HepG2 (cell line): ENCODE measurements around the gene RPL31. TPM values are rescaled to one million over a fixed set of nuclear protein-coding genes. Genes with fewer than 3 reads are reported as not detected.

Experiments
- ATF1 ChIP-seq: IDR thresholded peaks from 2 replicates; pipeline ENCODE4 v1.6.1; 2016; ENCODE audit warnings: mild to moderate bottlenecking, control low read depth
- GMEB2 ChIP-seq: IDR thresholded peaks from 2 replicates; pipeline ENCODE4 v1.6.1; 2016; ENCODE audit warnings: missing biosample characterization, missing genetic modification reagents, low read depth
- ISL2 ChIP-seq: sonication (generic); formaldehyde crosslinking; IDR thresholded peaks from 2 replicates; pipeline ENCODE4 v1.5.0; 2020; ENCODE audit warnings: missing genetic modification reagents
- KDM5B ChIP-seq: sonication (generic); formaldehyde crosslinking; IDR thresholded peaks from 2 replicates; pipeline ENCODE4 v1.4.0; 2020; ENCODE audit warnings: missing genetic modification reagents, mild to moderate bottlenecking, borderline replicate concordance
- LRRFIP1 ChIP-seq: sonication (generic); formaldehyde crosslinking; conservative IDR thresholded peaks from 2 replicates; pipeline ENCODE4 v1.4.0; 2020; ENCODE audit warnings: missing genetic modification reagents
- MIER3 ChIP-seq: IDR thresholded peaks from 2 replicates; pipeline ENCODE4 v1.6.1; 2016; ENCODE audit warnings: missing compliant biosample characterization, borderline replicate concordance
- NCOA1 ChIP-seq: sonication (generic); formaldehyde crosslinking; IDR thresholded peaks from 2 replicates; pipeline ENCODE4 v1.9.0; 2021; ENCODE audit warnings: missing genetic modification reagents
- NR2F1 ChIP-seq, 2 experiments: fragments of 450-650 bp in 1 of 2; formaldehyde crosslinking in 1 of 2; IDR thresholded peaks; 2 replicates each; pipeline versions ENCODE4 v1.5.0 to v1.6.1; 2016 to 2020; ENCODE audit warnings: mild to moderate bottlenecking in 1 of 2, missing compliant biosample characterization in 1 of 2, missing genetic modification reagents in 1 of 2, moderate library complexity in 1 of 2
- PCBP1 ChIP-seq: fragments of 200-400 bp; formaldehyde crosslinking; IDR thresholded peaks from 2 replicates; pipeline ENCODE4 v1.6.1; 2017; ENCODE audit warnings: mild to moderate bottlenecking, low read depth, low read length, borderline replicate concordance
- RBFOX2 ChIP-seq: fragments of 200-400 bp; formaldehyde crosslinking; IDR thresholded peaks from 2 replicates; pipeline ENCODE4 v1.6.1; 2017; ENCODE audit warnings: low read depth, mild to moderate bottlenecking, low read length
- RFXAP ChIP-seq: sonication (generic); formaldehyde crosslinking; IDR thresholded peaks from 2 replicates; pipeline ENCODE4 v1.4.0; 2020; ENCODE audit warnings: missing genetic modification reagents, borderline replicate concordance
- SRF ChIP-seq: IDR thresholded peaks from 2 replicates; pipeline ENCODE4 v1.6.1; 2011; ENCODE audit warnings: mild to moderate bottlenecking, low read depth, low read length, moderate library complexity
- SSRP1 ChIP-seq: IDR thresholded peaks from 2 replicates; pipeline ENCODE4 v1.6.1; 2016; ENCODE audit warnings: control low read depth
- ZFP62 ChIP-seq: sonication (generic); formaldehyde crosslinking; IDR thresholded peaks from 2 replicates; pipeline ENCODE4 v1.4.0; 2020; ENCODE audit warnings: missing genetic modification reagents
- ZNF143 ChIP-seq: sonication (generic); formaldehyde crosslinking; IDR thresholded peaks from 2 replicates; pipeline ENCODE4 v1.4.0; 2020; ENCODE audit warnings: missing genetic modification reagents
- ZNF383 ChIP-seq: sonication (generic); formaldehyde crosslinking; IDR thresholded peaks from 2 replicates; pipeline ENCODE4 v1.4.0; 2020; ENCODE audit warnings: missing genetic modification reagents, mild to moderate bottlenecking, borderline replicate concordance
- ZNF432 ChIP-seq: sonication (generic); formaldehyde crosslinking; IDR thresholded peaks from 2 replicates; pipeline ENCODE4 v1.5.0; 2020; ENCODE audit warnings: missing genetic modification reagents, mild to moderate bottlenecking, borderline replicate concordance
- ZNF562 ChIP-seq: sonication (generic); formaldehyde crosslinking; IDR thresholded peaks from 2 replicates; pipeline ENCODE4 v1.8.0; 2022; ENCODE audit warnings: missing genetic modification reagents, borderline replicate concordance
- ZNF652 ChIP-seq: IDR thresholded peaks from 2 replicates; pipeline ENCODE4 v1.6.1; 2016; ENCODE audit warnings: low read depth, borderline replicate concordance
- ZNF7 ChIP-seq: IDR thresholded peaks from 2 replicates; pipeline ENCODE4 v1.6.1; 2016; ENCODE audit warnings: missing biosample characterization, missing genetic modification reagents
- ZSCAN20 ChIP-seq: sonication (generic); formaldehyde crosslinking; IDR thresholded peaks from 2 replicates; pipeline ENCODE4 v1.4.0; 2020; ENCODE audit warnings: missing genetic modification reagents, mild to moderate bottlenecking, borderline replicate concordance
- ZZZ3 ChIP-seq: sonication (generic); formaldehyde crosslinking; IDR thresholded peaks from 2 replicates; pipeline ENCODE4 v1.4.0; 2020; ENCODE audit warnings: missing genetic modification reagents, mild to moderate bottlenecking, borderline replicate concordance
- polyA plus RNA-seq, 8 experiments: library from polyadenylated mRNA; depleted of rRNA in 3 of 8; stranded (reverse) in 7 of 8; unstranded in 1 of 8; fragments of >200 nt; fragmentation: Illumina TruSeq in 4 of 8; extraction: Trizol in 4 of 8; gene quantifications; 2 replicates each; pipeline versions ENCODE4 v1.2.1 to v1.2.3, GENCODE V29; 2011 to 2016; ENCODE audit warnings: low read depth in 4 of 8, missing spikeins in 1 of 8, mixed read lengths in 1 of 8; ENCODE audit not compliant: insufficient read depth in 1 of 8
- total RNA-seq, 5 experiments: library from RNA; depleted of rRNA; stranded (reverse); fragments of >200 nt; fragmentation: Illumina TruSeq; extraction: Trizol; gene quantifications; 2 replicates each; pipeline ENCODE4 v1.2.3, GENCODE V29; 2016; ENCODE audit warnings: low read depth in 1 of 5
- TF ChIP-seq, protein P1 (sequence below): sonication (generic); formaldehyde crosslinking; IDR thresholded peaks from 2 replicates; pipeline ENCODE4 v1.4.0; 2020; ENCODE audit warnings: mild to moderate bottlenecking, missing genetic modification reagents
- TF ChIP-seq, protein P2 (sequence below): sonication (generic); formaldehyde crosslinking; IDR thresholded peaks from 2 replicates; pipeline ENCODE4 v1.8.1; 2022; ENCODE audit warnings: low read depth, mild to moderate bottlenecking, missing genetic modification reagents

The RPL31 gene
- total and polyA plus RNA-seq, 2 of the 13 experiments (the other 11 are each of a cell fraction or from before 2014, with no cell fraction given): 3,331 to 3,582 TPM

DNA sequence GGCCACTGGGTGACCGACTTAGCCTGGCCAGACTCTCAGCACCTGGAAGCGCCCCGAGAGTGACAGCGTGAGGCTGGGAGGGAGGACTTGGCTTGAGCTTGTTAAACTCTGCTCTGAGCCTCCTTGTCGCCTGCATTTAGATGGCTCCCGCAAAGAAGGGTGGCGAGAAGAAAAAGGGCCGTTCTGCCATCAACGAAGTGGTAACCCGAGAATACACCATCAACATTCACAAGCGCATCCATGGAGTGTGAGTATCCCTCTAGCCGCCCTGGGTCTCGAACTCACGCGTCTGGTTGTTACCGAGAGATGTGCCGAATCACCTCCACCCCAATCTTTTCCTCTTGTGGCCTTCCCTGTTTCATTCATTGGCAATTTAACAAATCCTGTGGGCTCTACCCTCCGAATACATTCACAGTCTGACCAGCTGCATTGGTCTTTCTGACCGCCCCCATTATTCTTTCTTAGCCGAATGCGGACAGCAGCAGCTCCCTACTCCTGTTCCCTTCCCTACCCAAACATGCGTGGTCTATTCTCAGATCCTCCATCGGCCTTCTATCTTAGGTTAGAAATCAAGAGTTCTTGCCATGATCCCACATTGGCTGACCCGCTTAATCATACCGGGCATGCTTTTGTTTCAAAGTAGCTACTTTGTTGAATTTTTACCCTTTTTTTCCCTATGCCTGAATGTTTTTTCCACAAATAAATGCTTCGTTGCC lies 631 bp downstream of the RPL31 start (continued):
- no peak for TF ChIP-seq ZNF143 (CRISPR knock-in tag)
- TF ChIP-seq NCOA1: no peak
- TF ChIP-seq ZNF383 (CRISPR knock-in tag): no peak
- no peak for TF ChIP-seq SSRP1 (CRISPR knock-in tag)
- TF ChIP-seq ZFP62: no peak; the same call in 1 of the 2 replicates
- TF ChIP-seq ATF1: no peak
- no peak for TF ChIP-seq GMEB2
- no peak for TF ChIP-seq ZNF7 (CRISPR knock-in tag)
- no peak for TF ChIP-seq SRF
- TF ChIP-seq RBFOX2: 0 out of 2 replicates have a peak, but pooled peaks have one; percentile 74
- no peak for TF ChIP-seq ISL2 (CRISPR knock-in tag)
- TF ChIP-seq, protein P1, sequence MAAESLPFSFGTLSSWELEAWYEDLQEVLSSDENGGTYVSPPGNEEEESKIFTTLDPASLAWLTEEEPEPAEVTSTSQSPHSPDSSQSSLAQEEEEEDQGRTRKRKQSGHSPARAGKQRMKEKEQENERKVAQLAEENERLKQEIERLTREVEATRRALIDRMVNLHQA (CRISPR knock-in tag): no peak
- no peak for TF ChIP-seq MIER3 (CRISPR knock-in tag)
- TF ChIP-seq, protein P2, sequence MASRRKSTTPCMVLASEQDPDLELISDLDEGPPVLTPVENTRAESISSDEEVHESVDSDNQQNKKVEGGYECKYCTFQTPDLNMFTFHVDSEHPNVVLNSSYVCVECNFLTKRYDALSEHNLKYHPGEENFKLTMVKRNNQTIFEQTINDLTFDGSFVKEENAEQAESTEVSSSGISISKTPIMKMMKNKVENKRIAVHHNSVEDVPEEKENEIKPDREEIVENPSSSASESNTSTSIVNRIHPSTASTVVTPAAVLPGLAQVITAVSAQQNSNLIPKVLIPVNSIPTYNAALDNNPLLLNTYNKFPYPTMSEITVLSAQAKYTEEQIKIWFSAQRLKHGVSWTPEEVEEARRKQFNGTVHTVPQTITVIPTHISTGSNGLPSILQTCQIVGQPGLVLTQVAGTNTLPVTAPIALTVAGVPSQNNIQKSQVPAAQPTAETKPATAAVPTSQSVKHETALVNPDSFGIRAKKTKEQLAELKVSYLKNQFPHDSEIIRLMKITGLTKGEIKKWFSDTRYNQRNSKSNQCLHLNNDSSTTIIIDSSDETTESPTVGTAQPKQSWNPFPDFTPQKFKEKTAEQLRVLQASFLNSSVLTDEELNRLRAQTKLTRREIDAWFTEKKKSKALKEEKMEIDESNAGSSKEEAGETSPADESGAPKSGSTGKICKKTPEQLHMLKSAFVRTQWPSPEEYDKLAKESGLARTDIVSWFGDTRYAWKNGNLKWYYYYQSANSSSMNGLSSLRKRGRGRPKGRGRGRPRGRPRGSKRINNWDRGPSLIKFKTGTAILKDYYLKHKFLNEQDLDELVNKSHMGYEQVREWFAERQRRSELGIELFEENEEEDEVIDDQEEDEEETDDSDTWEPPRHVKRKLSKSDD: no peak
- TF ChIP-seq ZZZ3 (CRISPR knock-in tag): no peak
- TF ChIP-seq PCBP1: no peak
- no peak for TF ChIP-seq LRRFIP1 (CRISPR knock-in tag)
- TF ChIP-seq KDM5B (CRISPR knock-in tag): no peak
- peak; percentile 78; the same call in 1 of the 2 replicates for TF ChIP-seq ZNF432
- no peak for TF ChIP-seq ZNF652 (CRISPR knock-in tag)
- no peak for TF ChIP-seq NR2F1 (CRISPR knock-in tag; IDR thresholded peaks at IDR 0.05)
- no peak for TF ChIP-seq RFXAP
- TF ChIP-seq ZNF562 (CRISPR knock-in tag): no peak
- no peak for TF ChIP-seq ZSCAN20 (CRISPR knock-in tag)
